B cell (primary cell): ENCODE data around the gene ZMYND15. TPM values are rescaled to one million over a fixed set of nuclear protein-coding genes. Genes with fewer than 3 reads are reported as not detected.

ENCODE experiments used
- ATAC-seq: fragments of 200-7000 bp; cut with Tn5 transposase; one replicate; pipeline ENCODE4 v1.10.0; 2021; ENCODE audit warnings: low read depth, mild to moderate bottlenecking, moderate number of reproducible peaks, moderate library complexity
- CTCF ChIA-PET: fragments of 350-600 bp; sonication (Branson Sonifier 250); formaldehyde crosslinking; loops from one replicate; lab custom pipeline; 2021; ENCODE audit warnings: antibody characterized with exemption, inconsistent platforms; lab: Charles Lee
- POLR2A ChIA-PET: fragments of 350-600 bp; sonication (Branson Sonifier 250); formaldehyde crosslinking; loops from one replicate; lab custom pipeline; 2021; ENCODE audit warnings: antibody characterized with exemption; lab: Charles Lee
- DNase-seq: peaks from one replicate; pipeline ENCODE4 v3.0.0; 2013
- H2AFZ ChIP-seq: 2 replicates; pipeline ENCODE4 v1.6.1; 2012; ENCODE audit warnings: mild to moderate bottlenecking, low read depth, low read length; ENCODE audit not compliant: insufficient read depth, poor library complexity, severe bottlenecking
- H3K27ac ChIP-seq, 2 donors: 1 replicate in 1 of 2; 2 replicates in 1 of 2; pipeline ENCODE4 v1.5.1; 2012 to 2013; ENCODE audit warnings: low read length in 2 of 2, mild to moderate bottlenecking in 2 of 2, moderate library complexity in 1 of 2
- H3K27me3 ChIP-seq, 4 experiments: fragments of 200-600 bp in 1 of 4; sonication (generic) in 1 of 4; replicated peaks in 1 of 4; 1 replicate in 2 of 4; 2 replicates in 2 of 4; pipeline versions ENCODE4 v1.6.1 to v1.7.0; 2013 to 2016; ENCODE audit warnings: low read length in 3 of 4, mild to moderate bottlenecking in 2 of 4, mixed read lengths in 1 of 4, moderate library complexity in 1 of 4; ENCODE audit not compliant: insufficient read depth in 4 of 4, control insufficient read depth in 3 of 4; ENCODE audit errors: control extremely low read depth in 1 of 4
- H3K36me3 ChIP-seq, 2 experiments: replicated peaks in 1 of 2; 1 replicate in 1 of 2; 2 replicates in 1 of 2; pipeline versions ENCODE4 v1.6.1 to v1.7.1; 2013; ENCODE audit warnings: low read length in 1 of 2; ENCODE audit not compliant: insufficient read depth in 2 of 2, control insufficient read depth in 1 of 2; ENCODE audit errors: control extremely low read depth in 1 of 2, extremely low read depth in 1 of 2
- H3K4me1 ChIP-seq, 2 donors: fragments of 200-600 bp in 1 of 2; sonication (generic) in 1 of 2; 1 replicate in 1 of 2; 2 replicates in 1 of 2; pipeline versions ENCODE4 v1.5.1 to v1.6.1; 2013 to 2017; ENCODE audit warnings: low read length in 2 of 2; ENCODE audit not compliant: control insufficient read depth in 2 of 2, insufficient read depth in 2 of 2
- H3K4me2 ChIP-seq: replicated peaks from 2 replicates; pipeline ENCODE3; 2012; ENCODE audit warnings: mild to moderate bottlenecking, low read depth, low read length; ENCODE audit not compliant: poor library complexity, severe bottlenecking
- H3K4me3 ChIP-seq, 5 experiments: fragments of 200-600 bp in 1 of 5; sonication (generic) in 1 of 5; 1 replicate in 3 of 5; 2 replicates in 2 of 5; pipeline versions ENCODE4 v1.5.1 to v1.7.0; 2011 to 2016; ENCODE audit warnings: low read length in 4 of 5, mild to moderate bottlenecking in 4 of 5, low read depth in 2 of 5, control low read depth in 1 of 5, moderate library complexity in 1 of 5; ENCODE audit not compliant: insufficient read depth in 1 of 5; ENCODE audit errors: control extremely low read depth in 1 of 5, extremely low read depth in 1 of 5
- H3K79me2 ChIP-seq: fragments of 200-600 bp; sonication (generic); one replicate; pipeline ENCODE4 v1.6.0; 2016; ENCODE audit warnings: low read length; ENCODE audit not compliant: control insufficient read depth, insufficient read depth
- H3K9ac ChIP-seq: fragments of 200-600 bp; sonication (generic); 2 replicates; pipeline ENCODE4 v1.6.1; 2017; ENCODE audit warnings: mild to moderate bottlenecking, low read length, moderate library complexity
- H3K9me3 ChIP-seq, 3 donors: one replicate each; pipeline versions ENCODE4 v1.6.1 to v1.7.1; 2013; ENCODE audit warnings: low read length in 2 of 3; ENCODE audit not compliant: control insufficient read depth in 2 of 3, insufficient read depth in 1 of 3; ENCODE audit errors: control extremely low read depth in 1 of 3
- H4K20me1 ChIP-seq: 2 replicates; pipeline ENCODE4 v1.6.0; 2012; ENCODE audit warnings: mild to moderate bottlenecking, low read length; ENCODE audit not compliant: insufficient read depth, control insufficient read depth, poor library complexity, severe bottlenecking
- H3K27ac Mint-ChIP-seq: one replicate; pipeline ENCODE4 v1.8.0; 2021; ENCODE audit warnings: mixed read lengths
- H3K27me3 Mint-ChIP-seq: one replicate; pipeline ENCODE4 v1.8.0; 2021; ENCODE audit warnings: mixed read lengths
- H3K4me1 Mint-ChIP-seq: one replicate; pipeline ENCODE4 v1.8.0; 2021; ENCODE audit warnings: mixed read lengths
- H3K4me3 Mint-ChIP-seq: one replicate; pipeline ENCODE4 v1.8.0; 2021; ENCODE audit warnings: mixed read lengths
- H3K9me3 Mint-ChIP-seq: one replicate; pipeline ENCODE4 v1.8.0; 2022; ENCODE audit warnings: mixed read lengths; ENCODE audit not compliant: insufficient read depth
- EZH2 ChIP-seq: IDR thresholded peaks from 2 replicates; pipeline ENCODE4 v1.6.1; 2012; ENCODE audit warnings: borderline replicate concordance, low read depth, mild to moderate bottlenecking, moderate library complexity, low read length; ENCODE audit not compliant: insufficient read depth, poor library complexity, severe bottlenecking
- WGBS: methylation state at CpG from one replicate; pipeline ENCODE4 v1.1.5; 2013; ENCODE audit warnings: missing lambda C conversion rate; ENCODE audit not compliant: insufficient coverage; 5-methylcytosine and 5-hydroxymethylcytosine counted together
- intact Hi-C: fragments of 100-400 bp; cut with micrococcal nuclease; formaldehyde crosslinking; loops from one replicate; pipeline ENCODE4 v1.10.0; 2022
- polyA plus RNA-seq: library from polyadenylated mRNA; depleted of rRNA; stranded (reverse); fragments of >200 nt; gene quantifications from 2 replicates; pipeline ENCODE4 v1.2.3, GENCODE V29; 2012
- total RNA-seq, 2 donors: library from RNA; stranded (reverse); fragments of 120-200 nt in 1 of 2; gene quantifications; 1 replicate in 1 of 2; 2 replicates in 1 of 2; pipeline versions ENCODE4 v1.2.3 to v1.2.4, GENCODE V29; 2013 to 2022
- TF ChIP-seq, protein P1 (sequence below): fragments of 200-600 bp; IDR thresholded peaks from one replicate; pipeline ENCODE4 v1.8.0; 2022; ENCODE audit warnings: antibody characterized with exemption, mild to moderate bottlenecking

The ZMYND15 gene
- total and polyA plus RNA-seq, 2 donors (not counting 1 experiment from before 2014, with no cell fraction given), result 0.72 to 2.5 TPM

GRCh38 chr17:4764595-4764994 is 25.0 kb downstream of the ZMYND15 start:
- no peak overlapping the region for H2AFZ ChIP-seq
- no peak overlapping the region for H3K9ac ChIP-seq
- no peak overlapping the region for H3K4me3 ChIP-seq
- ChIA-PET POLR2A (no interaction called here), CTCF (no interaction called here)
- ATAC-seq (no peak), DNase-seq (no peak)
- H3K79me2 ChIP-seq, result no peaks in the 10 kb centered on the region
- no peaks in the 10 kb centered on the region for H4K20me1 ChIP-seq
- Mint-ChIP-seq H3K4me1 (peaks cover 4% of the 10 kb centered on the region), H3K4me3 (no peak overlapping the region), H3K9me3 (no peaks in the 10 kb centered on the region), H3K27me3 (peaks cover 6% of the 10 kb centered on the region), H3K27ac (no peak overlapping the region)
- H3K27ac ChIP-seq, result no peak overlapping the region
- no peak overlapping the region for H3K4me2 ChIP-seq
- no peaks in the 10 kb centered on the region for H3K9me3 ChIP-seq
- intact Hi-C loops, result no loop called here
- H3K27me3 ChIP-seq, result peaks cover 0 to 3% (median 0%) of the 10 kb centered on the region in 4 experiments
- no CpG with 5 or more reads among the region's 3 CpGs for WGBS
- H3K36me3 ChIP-seq, result no peaks in the 10 kb centered on the region
- peaks cover 0 to 3% of the 10 kb centered on the region in 2 donors for H3K4me1 ChIP-seq
- TF ChIP-seq, protein P1, sequence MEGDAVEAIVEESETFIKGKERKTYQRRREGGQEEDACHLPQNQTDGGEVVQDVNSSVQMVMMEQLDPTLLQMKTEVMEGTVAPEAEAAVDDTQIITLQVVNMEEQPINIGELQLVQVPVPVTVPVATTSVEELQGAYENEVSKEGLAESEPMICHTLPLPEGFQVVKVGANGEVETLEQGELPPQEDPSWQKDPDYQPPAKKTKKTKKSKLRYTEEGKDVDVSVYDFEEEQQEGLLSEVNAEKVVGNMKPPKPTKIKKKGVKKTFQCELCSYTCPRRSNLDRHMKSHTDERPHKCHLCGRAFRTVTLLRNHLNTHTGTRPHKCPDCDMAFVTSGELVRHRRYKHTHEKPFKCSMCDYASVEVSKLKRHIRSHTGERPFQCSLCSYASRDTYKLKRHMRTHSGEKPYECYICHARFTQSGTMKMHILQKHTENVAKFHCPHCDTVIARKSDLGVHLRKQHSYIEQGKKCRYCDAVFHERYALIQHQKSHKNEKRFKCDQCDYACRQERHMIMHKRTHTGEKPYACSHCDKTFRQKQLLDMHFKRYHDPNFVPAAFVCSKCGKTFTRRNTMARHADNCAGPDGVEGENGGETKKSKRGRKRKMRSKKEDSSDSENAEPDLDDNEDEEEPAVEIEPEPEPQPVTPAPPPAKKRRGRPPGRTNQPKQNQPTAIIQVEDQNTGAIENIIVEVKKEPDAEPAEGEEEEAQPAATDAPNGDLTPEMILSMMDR, result no peak
- no peak for TF ChIP-seq EZH2

DNA sequence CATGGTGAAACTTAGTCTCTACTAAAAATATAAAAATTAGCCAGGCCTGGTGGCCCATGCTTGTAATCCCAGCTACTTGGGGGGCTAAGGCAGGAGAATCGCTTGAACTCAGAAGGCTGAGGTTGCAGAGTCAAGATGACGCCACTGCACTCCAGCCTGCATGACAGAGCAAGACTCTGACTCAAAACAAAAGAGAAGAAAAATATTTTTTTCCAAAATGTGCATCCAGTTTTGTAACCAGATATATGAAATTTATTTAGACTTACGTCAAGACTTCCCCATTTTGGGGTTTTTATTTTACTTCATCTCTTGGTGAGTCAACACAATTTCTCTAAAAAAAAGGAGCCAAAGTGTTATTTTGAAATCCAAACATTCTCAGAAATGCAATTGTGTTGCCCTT is 26.6 kb downstream of the ZMYND15 start:
- ATAC-seq, result no peak
- no peak overlapping the region for H3K4me3 ChIP-seq

More for the DNA sequence above, 26.6 kb downstream of the ZMYND15 start:
- 80% methylated on average over 1 of the region's 3 CpGs for WGBS
- H3K36me3 ChIP-seq, result no peaks in the 10 kb centered on the region
- H3K27me3 ChIP-seq, result peaks cover 0 to 3% (median 0%) of the 10 kb centered on the region in 4 experiments
- H3K27ac ChIP-seq, result no peak overlapping the region
- no peak for TF ChIP-seq EZH2
- TF ChIP-seq, protein P1, result no peak
- CTCF ChIA-PET, result no interaction called here
- peaks cover 0 to 3% of the 10 kb centered on the region in 2 donors for H3K4me1 ChIP-seq
- no peak overlapping the region for H2AFZ ChIP-seq
- H3K9me3 Mint-ChIP-seq, result no peaks in the 10 kb centered on the region
- no peaks in the 10 kb centered on the region for H3K9me3 ChIP-seq
- no peak for DNase-seq
- H3K4me1 Mint-ChIP-seq, result peaks cover 4% of the 10 kb centered on the region
- H3K27ac Mint-ChIP-seq, result no peak overlapping the region
- H3K27me3 Mint-ChIP-seq, result peaks cover 2% of the 10 kb centered on the region
- H4K20me1 ChIP-seq, result no peaks in the 10 kb centered on the region
- H3K9ac ChIP-seq, result no peak overlapping the region
- POLR2A ChIA-PET, result interaction anchor here (0.7 kb wide), 1 partner anchor 54 kb away, joined by 5 read pairs; no protein-coding TSS in a partner anchor
- no peak overlapping the region for H3K4me3 Mint-ChIP-seq
- intact Hi-C loops, result no loop called here
- no peak overlapping the region for H3K4me2 ChIP-seq
- H3K79me2 ChIP-seq, result no peaks in the 10 kb centered on the region
